Measurements from ENCODE around the gene PTPRG. TPM values are rescaled to one million over a fixed set of nuclear protein-coding genes. Genes with fewer than 3 reads are reported as not detected.

Gene PTPRG
- total and polyA plus RNA-seq, 2 experiments from 2014 or later: 24.4 to 131 TPM

DNA sequence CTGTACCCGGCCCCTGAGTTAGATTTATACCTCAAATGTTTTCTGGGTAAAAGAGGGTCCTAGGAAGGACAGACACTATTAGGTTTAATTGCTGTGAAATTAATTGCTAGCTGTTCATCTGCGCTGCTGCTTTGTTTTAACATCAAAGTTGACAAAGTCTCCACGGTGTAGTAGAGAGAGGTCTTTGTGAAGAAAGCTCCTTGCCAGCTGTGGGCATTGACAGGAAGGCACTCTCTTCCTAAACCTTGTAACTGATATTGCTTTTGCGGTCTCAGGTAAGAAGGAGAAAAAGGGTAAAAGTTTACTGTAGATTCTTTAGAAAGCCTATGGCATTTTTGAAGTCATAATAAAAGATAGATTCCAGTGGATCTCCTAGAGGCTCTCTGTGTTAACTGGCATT, 68.1 kb downstream of the PTPRG start:
- Histone ChIP-seq H3K4me3 (no peak overlapping the region), H3K36me3 (ENCODE audit: insufficient read depth) (no peaks in the 10 kb centered on the region), H3K27me3 (ENCODE audit: insufficient read depth) (no peaks in the 10 kb centered on the region), H3K4me1 (ENCODE audit: insufficient read depth) (peaks cover 51% of the 10 kb centered on the region), H3F3A (replicated peaks; ENCODE audit: low read depth) (no peaks in the 10 kb centered on the region), H3K79me2 (replicated peaks; ENCODE audit: insufficient read depth) (peaks cover 100% of the 10 kb centered on the region), H3K9me2 (ENCODE audit: insufficient read depth) (no peaks in the 10 kb centered on the region), H3K4me2 (no peak overlapping the region), H3K27ac (ENCODE audit: low read depth) (peak overlapping the region; percentile 37; the same call in 1 of the 2 replicates), H2AFZ (no peak overlapping the region), H4K20me1 (replicated peaks; ENCODE audit: insufficient read depth) (peaks cover 28% of the 10 kb centered on the region; the same call in 1 of the 2 replicates)
- no peak for TF ChIP-seq POLR2AphosphoS5 (IDR thresholded peaks at IDR 0.05; ENCODE audit: low read depth)
- TF ChIP-seq, protein P1, sequence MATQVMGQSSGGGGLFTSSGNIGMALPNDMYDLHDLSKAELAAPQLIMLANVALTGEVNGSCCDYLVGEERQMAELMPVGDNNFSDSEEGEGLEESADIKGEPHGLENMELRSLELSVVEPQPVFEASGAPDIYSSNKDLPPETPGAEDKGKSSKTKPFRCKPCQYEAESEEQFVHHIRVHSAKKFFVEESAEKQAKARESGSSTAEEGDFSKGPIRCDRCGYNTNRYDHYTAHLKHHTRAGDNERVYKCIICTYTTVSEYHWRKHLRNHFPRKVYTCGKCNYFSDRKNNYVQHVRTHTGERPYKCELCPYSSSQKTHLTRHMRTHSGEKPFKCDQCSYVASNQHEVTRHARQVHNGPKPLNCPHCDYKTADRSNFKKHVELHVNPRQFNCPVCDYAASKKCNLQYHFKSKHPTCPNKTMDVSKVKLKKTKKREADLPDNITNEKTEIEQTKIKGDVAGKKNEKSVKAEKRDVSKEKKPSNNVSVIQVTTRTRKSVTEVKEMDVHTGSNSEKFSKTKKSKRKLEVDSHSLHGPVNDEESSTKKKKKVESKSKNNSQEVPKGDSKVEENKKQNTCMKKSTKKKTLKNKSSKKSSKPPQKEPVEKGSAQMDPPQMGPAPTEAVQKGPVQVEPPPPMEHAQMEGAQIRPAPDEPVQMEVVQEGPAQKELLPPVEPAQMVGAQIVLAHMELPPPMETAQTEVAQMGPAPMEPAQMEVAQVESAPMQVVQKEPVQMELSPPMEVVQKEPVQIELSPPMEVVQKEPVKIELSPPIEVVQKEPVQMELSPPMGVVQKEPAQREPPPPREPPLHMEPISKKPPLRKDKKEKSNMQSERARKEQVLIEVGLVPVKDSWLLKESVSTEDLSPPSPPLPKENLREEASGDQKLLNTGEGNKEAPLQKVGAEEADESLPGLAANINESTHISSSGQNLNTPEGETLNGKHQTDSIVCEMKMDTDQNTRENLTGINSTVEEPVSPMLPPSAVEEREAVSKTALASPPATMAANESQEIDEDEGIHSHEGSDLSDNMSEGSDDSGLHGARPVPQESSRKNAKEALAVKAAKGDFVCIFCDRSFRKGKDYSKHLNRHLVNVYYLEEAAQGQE (IDR thresholded peaks at IDR 0.05; ENCODE audit: unreplicated experiment): no peak
- no peak for TF ChIP-seq STAT1 (IDR thresholded peaks at IDR 0.05; ENCODE audit: unreplicated experiment)
- Mint-ChIP-seq H3K4me1 (peaks cover 62% of the 10 kb centered on the region), H3K27ac (no peak overlapping the region; the same call in 1 of the 2 replicates), H3K27me3 (ENCODE audit: insufficient read depth, low read depth, poor library complexity) (peaks cover 3% of the 10 kb centered on the region), H3K9me3 (peaks cover 4% of the 10 kb centered on the region; the same call in 1 of the 3 replicates), H3K4me3 (no peak overlapping the region), H3K36me3 (ENCODE audit: low read depth) (peaks cover 26% of the 10 kb centered on the region)
- ATAC-seq (no peak), DNase-seq (ENCODE audit: low spot score) (no peak)

DNA sequence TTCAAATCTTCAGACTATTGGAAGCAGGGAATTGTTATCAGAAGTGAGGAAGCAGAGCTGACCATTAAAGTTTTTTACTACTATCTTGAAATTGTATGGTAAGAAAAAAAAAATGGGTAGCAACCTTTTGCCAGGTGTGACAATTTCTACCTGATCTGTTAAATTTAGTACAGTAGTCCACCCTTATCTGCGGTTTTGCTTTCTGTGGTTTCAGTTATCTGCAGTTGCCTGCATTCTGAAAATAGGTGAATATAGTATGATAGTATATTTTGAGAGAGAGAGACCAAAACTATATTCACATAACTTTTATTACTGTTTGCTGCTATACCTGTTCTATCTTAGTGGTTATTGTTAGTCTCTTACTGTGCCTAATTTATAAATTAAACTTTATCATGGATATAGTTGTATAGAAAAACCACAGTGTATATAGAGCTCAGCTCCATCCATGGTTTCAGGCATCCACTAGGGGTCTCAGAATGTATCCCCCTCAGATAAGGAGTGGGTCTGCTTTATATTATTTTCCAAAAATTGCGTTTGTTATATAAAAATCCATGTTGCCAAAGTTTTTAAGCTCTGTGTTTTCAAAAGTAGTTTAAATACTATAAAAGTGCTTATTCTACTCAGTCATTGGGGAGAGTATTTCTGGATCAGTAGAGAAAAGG, 69.9 kb downstream of the PTPRG start:
- DNase-seq (ENCODE audit: low spot score): no peak
- no peaks in the 10 kb centered on the region for H3K27me3 ChIP-seq (ENCODE audit: insufficient read depth)
- Mint-ChIP-seq H3K36me3 (ENCODE audit: low read depth) (peaks cover 22% of the 10 kb centered on the region), H3K27ac (no peak overlapping the region), H3K4me1 (peaks cover 47% of the 10 kb centered on the region), H3K27me3 (ENCODE audit: insufficient read depth, low read depth, poor library complexity) (peaks cover 3% of the 10 kb centered on the region), H3K9me3 (peaks cover 4% of the 10 kb centered on the region; the same call in 1 of the 3 replicates), H3K4me3 (no peak overlapping the region)
- peaks cover 100% of the 10 kb centered on the region for H3K79me2 ChIP-seq (replicated peaks; ENCODE audit: insufficient read depth)
- no peak overlapping the region; the same call in 1 of the 2 replicates for H3K27ac ChIP-seq (ENCODE audit: low read depth)
- no peaks in the 10 kb centered on the region for H3F3A ChIP-seq (replicated peaks; ENCODE audit: low read depth)
- no peak overlapping the region for H3K4me3 ChIP-seq
- H3K36me3 ChIP-seq (ENCODE audit: insufficient read depth): no peaks in the 10 kb centered on the region
- peaks cover 33% of the 10 kb centered on the region for H3K4me1 ChIP-seq (ENCODE audit: insufficient read depth)
- H2AFZ ChIP-seq: no peak overlapping the region
- no peaks in the 10 kb centered on the region for H3K9me2 ChIP-seq (ENCODE audit: insufficient read depth)
- no peak overlapping the region for H3K4me2 ChIP-seq
- peak; percentile 40; the same call in 2 of the 3 replicates for ATAC-seq
- peaks cover 40% of the 10 kb centered on the region for H4K20me1 ChIP-seq (replicated peaks; ENCODE audit: insufficient read depth)
- TF ChIP-seq ZNF114 (CRISPR knock-in tag; IDR thresholded peaks at IDR 0.05) (no peak), EZH2phosphoT487 (IDR thresholded peaks at IDR 0.05; ENCODE audit: unreplicated experiment) (no peak)
- TF ChIP-seq, protein P2, sequence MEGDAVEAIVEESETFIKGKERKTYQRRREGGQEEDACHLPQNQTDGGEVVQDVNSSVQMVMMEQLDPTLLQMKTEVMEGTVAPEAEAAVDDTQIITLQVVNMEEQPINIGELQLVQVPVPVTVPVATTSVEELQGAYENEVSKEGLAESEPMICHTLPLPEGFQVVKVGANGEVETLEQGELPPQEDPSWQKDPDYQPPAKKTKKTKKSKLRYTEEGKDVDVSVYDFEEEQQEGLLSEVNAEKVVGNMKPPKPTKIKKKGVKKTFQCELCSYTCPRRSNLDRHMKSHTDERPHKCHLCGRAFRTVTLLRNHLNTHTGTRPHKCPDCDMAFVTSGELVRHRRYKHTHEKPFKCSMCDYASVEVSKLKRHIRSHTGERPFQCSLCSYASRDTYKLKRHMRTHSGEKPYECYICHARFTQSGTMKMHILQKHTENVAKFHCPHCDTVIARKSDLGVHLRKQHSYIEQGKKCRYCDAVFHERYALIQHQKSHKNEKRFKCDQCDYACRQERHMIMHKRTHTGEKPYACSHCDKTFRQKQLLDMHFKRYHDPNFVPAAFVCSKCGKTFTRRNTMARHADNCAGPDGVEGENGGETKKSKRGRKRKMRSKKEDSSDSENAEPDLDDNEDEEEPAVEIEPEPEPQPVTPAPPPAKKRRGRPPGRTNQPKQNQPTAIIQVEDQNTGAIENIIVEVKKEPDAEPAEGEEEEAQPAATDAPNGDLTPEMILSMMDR (conservative IDR thresholded peaks at IDR 0.05; ENCODE audit: low read depth in 2 of 2): peak; percentile 18 to 42
- TF ChIP-seq, protein P1 (IDR thresholded peaks at IDR 0.05; ENCODE audit: unreplicated experiment): no peak

Measured in GM23338 (cell line).